HEK293 (cell line): ENCODE data around the gene ZNF451.

ENCODE experiments used
- CTCF ChIA-PET: fragments of 350-600 bp; formaldehyde crosslinking; extraction: SDS; loops from one replicate; lab custom pipeline; 2021; ENCODE audit warnings: antibody characterized with exemption; lab: Yijun Ruan, JAX
- POLR2A ChIA-PET: fragments of 300-600 bp; formaldehyde crosslinking; extraction: SDS; loops from one replicate; lab custom pipeline; 2020; ENCODE audit warnings: antibody characterized with exemption, inconsistent platforms; lab: Yijun Ruan, JAX
- H3K27ac ChIP-seq: fragments of 200-500 bp; sonication (Bioruptor generic); 2 replicates; pipeline ENCODE4 v1.5.1; 2014; ENCODE audit warnings: low read depth, low read length, control low read depth, inconsistent platforms; ENCODE audit errors: extremely low read depth
- H3K36me3 ChIP-seq, 2 experiments: fragments of 200-500 bp in 1 of 2; sonication (Bioruptor generic) in 1 of 2; 1 replicate in 1 of 2; 2 replicates in 1 of 2; pipeline ENCODE4 v1.5.1; 2014 to 2017; ENCODE audit warnings: inconsistent platforms in 2 of 2, low read length in 2 of 2; ENCODE audit not compliant: control insufficient read depth in 2 of 2, insufficient read depth in 1 of 2
- H3K4me1 ChIP-seq: fragments of 200-500 bp; sonication (Bioruptor generic); 2 replicates; pipeline ENCODE4 v1.5.1; 2014; ENCODE audit warnings: mild to moderate bottlenecking, low read length, inconsistent platforms; ENCODE audit not compliant: control insufficient read depth, insufficient read depth
- H3K4me3 ChIP-seq: 2 replicates; pipeline ENCODE4 v1.5.1; 2011; ENCODE audit warnings: low read depth, mild to moderate bottlenecking, control low read depth, low read length, moderate library complexity
- H3K9me3 ChIP-seq: fragments of 200-500 bp; sonication (Bioruptor generic); 2 replicates; pipeline ENCODE4 v1.5.1; 2014; ENCODE audit warnings: low read depth, low read length, inconsistent platforms; ENCODE audit not compliant: control insufficient read depth, insufficient read depth
- GLI4 ChIP-seq: fragments of 450-650 bp; formaldehyde crosslinking; IDR thresholded peaks from 2 replicates; pipeline ENCODE4 v1.5.1; 2016; ENCODE audit warnings: missing biosample characterization, missing genetic modification characterization
- HOXA7 ChIP-seq: sonication (generic); formaldehyde crosslinking; IDR thresholded peaks from 2 replicates; pipeline ENCODE4 v1.8.1; 2022; ENCODE audit warnings: missing genetic modification reagents, borderline replicate concordance
- HOXC10 ChIP-seq: sonication (generic); formaldehyde crosslinking; IDR thresholded peaks from 2 replicates; pipeline ENCODE4 v1.8.1; 2023; ENCODE audit warnings: mild to moderate bottlenecking, missing genetic modification reagents
- MZF1 ChIP-seq: fragments of 450-650 bp; formaldehyde crosslinking; IDR thresholded peaks from 2 replicates; pipeline ENCODE4 v1.5.1; 2017; ENCODE audit warnings: missing biosample characterization, missing genetic modification characterization, borderline replicate concordance
- PRDM1 ChIP-seq: fragments of 450-650 bp; formaldehyde crosslinking; IDR thresholded peaks from 2 replicates; pipeline ENCODE4; 2016; ENCODE audit warnings: missing biosample characterization, missing genetic modification characterization
- ZBTB20 ChIP-seq: fragments of 450-650 bp; formaldehyde crosslinking; IDR thresholded peaks from 2 replicates; pipeline ENCODE4 v1.5.1; 2016; ENCODE audit warnings: missing biosample characterization, missing genetic modification characterization
- ZNF155 ChIP-seq: fragments of 450-650 bp; formaldehyde crosslinking; IDR thresholded peaks from 2 replicates; pipeline ENCODE4 v1.5.1; 2016; ENCODE audit warnings: missing biosample characterization, missing genetic modification characterization
- ZNF211 ChIP-seq: fragments of 450-650 bp; formaldehyde crosslinking; IDR thresholded peaks from 2 replicates; pipeline ENCODE4 v1.5.1; 2016; ENCODE audit warnings: low read depth, missing biosample characterization, missing genetic modification characterization
- ZNF629 ChIP-seq: fragments of 450-650 bp; formaldehyde crosslinking; IDR thresholded peaks from 2 replicates; pipeline ENCODE4 v1.5.1; 2017; ENCODE audit warnings: missing biosample characterization, missing genetic modification characterization
- ZNF664 ChIP-seq: fragments of 450-650 bp; formaldehyde crosslinking; IDR thresholded peaks from 2 replicates; pipeline ENCODE4 v1.5.1; 2016; ENCODE audit warnings: missing biosample characterization, missing genetic modification characterization
- TF ChIP-seq, protein P1 (sequence below): fragments of 450-650 bp; formaldehyde crosslinking; IDR thresholded peaks from 2 replicates; pipeline ENCODE4 v1.5.1; 2016; ENCODE audit warnings: missing biosample characterization, missing genetic modification characterization
- TF ChIP-seq, protein P2 (sequence below): fragments of 450-650 bp; formaldehyde crosslinking; IDR thresholded peaks from 2 replicates; pipeline ENCODE4 v1.5.1; 2016; ENCODE audit warnings: missing biosample characterization, missing genetic modification characterization, borderline replicate concordance
- TF ChIP-seq, protein P3 (sequence below): fragments of 450-650 bp; formaldehyde crosslinking; IDR thresholded peaks from 2 replicates; pipeline ENCODE4 v1.5.1; 2017; ENCODE audit warnings: missing biosample characterization, missing genetic modification characterization
- TF ChIP-seq, protein P4 (sequence below): fragments of 450-650 bp; formaldehyde crosslinking; IDR thresholded peaks from 2 replicates; pipeline ENCODE4 v1.5.1; 2016; ENCODE audit warnings: missing biosample characterization, missing genetic modification characterization

Gene ZNF451

GRCh38 chr6:57205550-57206328 is 115.8 kb downstream of the ZNF451 start:
- ChIA-PET CTCF (interaction anchor here (0.6 to 1.4 kb wide), 8 partner anchors 8 to 301 kb away, joined by 3 to 6 read pairs (median 4); no protein-coding TSS in a partner anchor), POLR2A (interaction anchor here (1.3 kb wide), 1 partner anchor 16 kb away, joined by 3 read pairs; the partner anchor contains the start of gene RAB23)
- Histone ChIP-seq H3K4me3 (no peak overlapping the region), H3K9me3 (no peaks in the 10 kb centered on the region), H3K27ac (no peak overlapping the region), H3K4me1 (no peaks in the 10 kb centered on the region), H3K36me3 (peaks cover 0 to 9% of the 10 kb centered on the region in 2 experiments; a peak in 2 of 3 replicates)
- TF ChIP-seq ZNF664 (tag by site-specific recombination) (peak; percentile 65), PRDM1 (peak; percentile 78), GLI4 (no peak), ZNF629 (tag by site-specific recombination) (no peak)

- Histone ChIP-seq H3K4me3 (no peak overlapping the region), H3K4me1 (no peaks in the 10 kb centered on the region), H3K27ac (no peak overlapping the region), H3K9me3 (no peaks in the 10 kb centered on the region), H3K36me3 (peaks cover 0 to 9% of the 10 kb centered on the region in 2 experiments; a peak in 2 of 3 replicates)
- ChIA-PET POLR2A (interaction anchor here (1.3 kb wide), 1 partner anchor 14 kb away, joined by 3 read pairs; the partner anchor contains the start of gene RAB23), CTCF (interaction anchor here (0.8 to 1.3 kb wide), 3 partner anchors 9 to 17 kb away, joined by 3 read pairs; no protein-coding TSS in a partner anchor)
- no peak for TF ChIP-seq ZNF211 (tag by site-specific recombination)
- no peak for TF ChIP-seq ZNF155 (tag by site-specific recombination)
- TF ChIP-seq, protein P1, sequence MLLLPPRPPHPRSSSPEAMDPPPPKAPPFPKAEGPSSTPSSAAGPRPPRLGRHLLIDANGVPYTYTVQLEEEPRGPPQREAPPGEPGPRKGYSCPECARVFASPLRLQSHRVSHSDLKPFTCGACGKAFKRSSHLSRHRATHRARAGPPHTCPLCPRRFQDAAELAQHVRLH (tag by site-specific recombination) = no peak
- 0 out of 2 replicates have a peak, but pooled peaks have one; percentile 19 for TF ChIP-seq PRDM1
Measured at GRCh38 chr6:57207141-57207540, 117.2 kb downstream of the ZNF451 start.

DNA sequence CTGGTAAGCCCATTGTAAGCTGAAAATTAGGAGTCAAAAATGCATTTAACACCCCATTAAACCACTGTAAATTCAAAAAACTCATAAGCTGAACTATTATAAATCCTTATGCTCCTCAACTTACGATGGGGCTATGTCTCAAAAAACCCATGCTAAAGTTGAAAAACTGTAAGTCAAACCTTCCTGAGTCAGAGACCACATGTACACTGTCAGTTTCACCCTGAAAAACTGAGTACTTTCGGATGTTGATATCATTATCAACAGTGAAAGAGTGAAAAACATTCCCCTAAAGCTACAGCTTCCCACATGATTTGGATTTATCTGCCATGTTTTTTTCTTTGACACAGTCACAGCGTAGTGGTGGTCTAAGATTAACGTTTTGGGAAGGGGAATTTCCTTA is 117.9 kb downstream of the ZNF451 start:
- POLR2A ChIA-PET = no interaction called here
- peaks cover 0 to 6% of the 10 kb centered on the region in 2 experiments; a peak in 2 of 3 replicates for H3K36me3 ChIP-seq
- CTCF ChIA-PET = interaction anchor here (0.8 to 1.3 kb wide), 2 partner anchors 13 to 17 kb away, joined by 3 read pairs; no protein-coding TSS in a partner anchor

GRCh38 chr6:57209030-57209429 is 119.0 kb downstream of the ZNF451 start:
- no peak overlapping the region for H3K27ac ChIP-seq
- CTCF ChIA-PET = interaction anchor here (1.0 kb wide), 1 partner anchor 19 kb away, joined by 3 read pairs; no protein-coding TSS in a partner anchor
- POLR2A ChIA-PET = no interaction called here
- TF ChIP-seq, protein P2, sequence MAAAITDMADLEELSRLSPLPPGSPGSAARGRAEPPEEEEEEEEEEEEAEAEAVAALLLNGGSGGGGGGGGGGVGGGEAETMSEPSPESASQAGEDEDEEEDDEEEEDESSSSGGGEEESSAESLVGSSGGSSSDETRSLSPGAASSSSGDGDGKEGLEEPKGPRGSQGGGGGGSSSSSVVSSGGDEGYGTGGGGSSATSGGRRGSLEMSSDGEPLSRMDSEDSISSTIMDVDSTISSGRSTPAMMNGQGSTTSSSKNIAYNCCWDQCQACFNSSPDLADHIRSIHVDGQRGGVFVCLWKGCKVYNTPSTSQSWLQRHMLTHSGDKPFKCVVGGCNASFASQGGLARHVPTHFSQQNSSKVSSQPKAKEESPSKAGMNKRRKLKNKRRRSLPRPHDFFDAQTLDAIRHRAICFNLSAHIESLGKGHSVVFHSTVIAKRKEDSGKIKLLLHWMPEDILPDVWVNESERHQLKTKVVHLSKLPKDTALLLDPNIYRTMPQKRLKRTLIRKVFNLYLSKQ (tag by site-specific recombination) = no peak
- TF ChIP-seq, protein P3, sequence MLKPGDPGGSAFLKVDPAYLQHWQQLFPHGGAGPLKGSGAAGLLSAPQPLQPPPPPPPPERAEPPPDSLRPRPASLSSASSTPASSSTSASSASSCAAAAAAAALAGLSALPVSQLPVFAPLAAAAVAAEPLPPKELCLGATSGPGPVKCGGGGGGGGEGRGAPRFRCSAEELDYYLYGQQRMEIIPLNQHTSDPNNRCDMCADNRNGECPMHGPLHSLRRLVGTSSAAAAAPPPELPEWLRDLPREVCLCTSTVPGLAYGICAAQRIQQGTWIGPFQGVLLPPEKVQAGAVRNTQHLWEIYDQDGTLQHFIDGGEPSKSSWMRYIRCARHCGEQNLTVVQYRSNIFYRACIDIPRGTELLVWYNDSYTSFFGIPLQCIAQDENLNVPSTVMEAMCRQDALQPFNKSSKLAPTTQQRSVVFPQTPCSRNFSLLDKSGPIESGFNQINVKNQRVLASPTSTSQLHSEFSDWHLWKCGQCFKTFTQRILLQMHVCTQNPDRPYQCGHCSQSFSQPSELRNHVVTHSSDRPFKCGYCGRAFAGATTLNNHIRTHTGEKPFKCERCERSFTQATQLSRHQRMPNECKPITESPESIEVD (tag by site-specific recombination) = 0 out of 2 replicates have a peak, but pooled peaks have one; percentile 18
- peak; percentile 37; the same call in 1 of the 2 replicates for TF ChIP-seq ZBTB20 (tag by site-specific recombination)
- no peak for TF ChIP-seq HOXC10 (CRISPR knock-in tag)
- H3K9me3 ChIP-seq = no peaks in the 10 kb centered on the region
- H3K4me3 ChIP-seq = no peak overlapping the region
- H3K4me1 ChIP-seq = no peaks in the 10 kb centered on the region
- peaks cover 0 to 2% of the 10 kb centered on the region in 2 experiments; a peak in 1 of 3 replicates for H3K36me3 ChIP-seq

More for the DNA sequence above, 117.9 kb downstream of the ZNF451 start:
- TF ChIP-seq MZF1 (no peak), HOXA7 (CRISPR knock-in tag) (no peak), PRDM1 (0 out of 2 replicates have a peak, but pooled peaks have one; percentile 19)
- TF ChIP-seq, protein P4, sequence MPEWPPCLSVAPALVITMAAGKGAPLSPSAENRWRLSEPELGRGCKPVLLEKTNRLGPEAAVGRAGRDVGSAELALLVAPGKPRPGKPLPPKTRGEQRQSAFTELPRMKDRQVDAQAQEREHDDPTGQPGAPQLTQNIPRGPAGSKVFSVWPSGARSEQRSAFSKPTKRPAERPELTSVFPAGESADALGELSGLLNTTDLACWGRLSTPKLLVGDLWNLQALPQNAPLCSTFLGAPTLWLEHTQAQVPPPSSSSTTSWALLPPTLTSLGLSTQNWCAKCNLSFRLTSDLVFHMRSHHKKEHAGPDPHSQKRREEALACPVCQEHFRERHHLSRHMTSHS (tag by site-specific recombination) = no peak
- Histone ChIP-seq H3K9me3 (no peaks in the 10 kb centered on the region), H3K4me3 (no peak overlapping the region), H3K4me1 (no peaks in the 10 kb centered on the region), H3K27ac (no peak overlapping the region)
